T-cell (primary cell): ENCODE results near the gene PPFIA4. TPM values are rescaled to one million over a fixed set of nuclear protein-coding genes. Genes with fewer than 3 reads are reported as not detected.

Experiments
- ATAC-seq, 4 experiments: fragments of 200-7000 bp in 3 of 4; fragments of 150-1000 bp in 1 of 4; cut with Tn5 transposase; replicated peaks in 1 of 4; 1 replicate in 3 of 4; 2 replicates in 1 of 4; pipeline ENCODE4 v1.10.0; 2021; ENCODE audit warnings: moderate library complexity in 3 of 4, mild to moderate bottlenecking in 2 of 4, moderate number of reproducible peaks in 1 of 4
- CTCF ChIA-PET, 2 donors: fragments of 300-600 bp; sonication (Branson Sonifier 250); formaldehyde crosslinking; loops; one replicate each; lab custom pipeline; 2022; ENCODE audit warnings: antibody characterized with exemption in 2 of 2; lab: Charles Lee
- POLR2A ChIA-PET, 2 donors: fragments of 300-600 bp; sonication (Branson Sonifier 250); formaldehyde crosslinking; loops; one replicate each; lab custom pipeline; 2022; ENCODE audit warnings: antibody characterized with exemption in 2 of 2; lab: Charles Lee
- DNase-seq, 35 experiments: peaks; one replicate each; pipeline versions ENCODE4 v3.0.0 to v3.0.0-alpha.2; 2013 to 2023
- H3K27ac ChIP-seq: one replicate; pipeline ENCODE4 v1.5.1; 2013; ENCODE audit warnings: low read length
- H3K27me3 ChIP-seq, 2 experiments: replicated peaks in 1 of 2; 1 replicate in 1 of 2; 2 replicates in 1 of 2; pipeline versions ENCODE4 v1.6.1 to v1.7.0; 2013; ENCODE audit warnings: low read length in 1 of 2, mixed read lengths in 1 of 2; ENCODE audit not compliant: control insufficient read depth in 2 of 2, insufficient read depth in 2 of 2; ENCODE audit errors: extremely low read depth in 1 of 2
- H3K36me3 ChIP-seq, 2 donors: 1 replicate in 1 of 2; 2 replicates in 1 of 2; pipeline versions ENCODE4 v1.6.1 to v1.7.0; 2013; ENCODE audit warnings: low read length in 1 of 2; ENCODE audit not compliant: control insufficient read depth in 2 of 2, insufficient read depth in 1 of 2; ENCODE audit errors: extremely low read depth in 1 of 2
- H3K4me1 ChIP-seq, 2 experiments: 1 replicate in 1 of 2; 2 replicates in 1 of 2; pipeline versions ENCODE4 v1.6.1 to v1.7.0; 2013; ENCODE audit warnings: low read length in 2 of 2, mixed read lengths in 1 of 2; ENCODE audit not compliant: insufficient read depth in 2 of 2, control insufficient read depth in 1 of 2; ENCODE audit errors: extremely low read depth in 1 of 2
- H3K4me3 ChIP-seq, 2 donors: 1 replicate in 1 of 2; 2 replicates in 1 of 2; pipeline versions ENCODE4 v1.5.1 to v1.7.0; 2013; ENCODE audit warnings: mild to moderate bottlenecking in 2 of 2, low read length in 1 of 2, moderate library complexity in 1 of 2; ENCODE audit not compliant: control insufficient read depth in 1 of 2; ENCODE audit errors: extremely low read depth in 1 of 2
- H3K9me3 ChIP-seq: 2 replicates; pipeline ENCODE4 v1.7.0; 2013
- H3K27ac Mint-ChIP-seq, 2 donors: one replicate each; pipeline ENCODE4 v1.8.0; 2020 to 2021; ENCODE audit warnings: mild to moderate bottlenecking in 2 of 2, mixed read lengths in 2 of 2
- H3K27me3 Mint-ChIP-seq, 2 donors: one replicate each; pipeline ENCODE4 v1.8.0; 2021 to 2022; ENCODE audit warnings: mixed read lengths in 2 of 2
- H3K36me3 Mint-ChIP-seq: one replicate; pipeline ENCODE4 v1.8.0; 2021; ENCODE audit warnings: mixed read lengths
- H3K4me1 Mint-ChIP-seq, 3 donors: one replicate each; pipeline ENCODE4 v1.8.0; 2020 to 2022; ENCODE audit warnings: mixed read lengths in 3 of 3, mild to moderate bottlenecking in 1 of 3
- H3K4me3 Mint-ChIP-seq, 3 donors: one replicate each; pipeline ENCODE4 v1.8.0; 2020 to 2022; ENCODE audit warnings: mild to moderate bottlenecking in 3 of 3, mixed read lengths in 3 of 3, moderate library complexity in 3 of 3
- H3K9me3 Mint-ChIP-seq, 3 donors: one replicate each; pipeline ENCODE4 v1.8.0; 2020 to 2022; ENCODE audit warnings: mixed read lengths in 3 of 3
- WGBS: methylation state at CpG from one replicate; pipeline ENCODE4 v1.1.5; 2013; ENCODE audit warnings: missing lambda C conversion rate; ENCODE audit not compliant: insufficient coverage; 5-methylcytosine and 5-hydroxymethylcytosine counted together
- total RNA-seq, 35 experiments: library from RNA in 6 of 35; stranded (reverse) in 6 of 35; fragments of 120-200 nt in 1 of 35; gene quantifications; one replicate each; pipeline versions ENCODE4 v1.2.1 to v1.2.4 and lab custom pipeline; 2013 to 2026

The PPFIA4 gene
- total RNA-seq, 5 donors from 2014 or later (not counting 1 experiment from before 2014, with no cell fraction given), result 0.66 to 2.0 (median 1.7) TPM

- Histone ChIP-seq H3K9me3 (no peaks in the 10 kb centered on the region), H3K27ac (no peak overlapping the region), H3K4me3 (no peak overlapping the region), H3K27me3 (peaks cover 4 to 85% of the 10 kb centered on the region in 2 experiments), H3K36me3 (no peaks in the 10 kb centered on the region), H3K4me1 (peaks cover 0 to 12% of the 10 kb centered on the region in 2 experiments)
- ChIA-PET POLR2A (no interaction called here), CTCF (no interaction called here)
- H3K27ac Mint-ChIP-seq, result no peak overlapping the region
- ATAC-seq (no peak), DNase-seq (no peak)
- no peaks in the 10 kb centered on the region for H3K9me3 Mint-ChIP-seq
- peaks cover 9 to 18% (median 12%) of the 10 kb centered on the region in 3 donors for H3K4me1 Mint-ChIP-seq
- H3K27me3 Mint-ChIP-seq, result peaks cover 55 to 76% of the 10 kb centered on the region in 2 donors
- no peaks in the 10 kb centered on the region for H3K36me3 Mint-ChIP-seq
- peak overlapping the region in 1 of 3 donors; percentile 65 for H3K4me3 Mint-ChIP-seq
- 0% methylated on average over 1 of the region's 8 CpGs for WGBS
These were observed 100.0 kb downstream of the PPFIA4 start for GRCh38 chr1:203126151-203126865.

- CTCF ChIA-PET, result no interaction called here
- Histone ChIP-seq H3K4me1 (peaks cover 0 to 12% of the 10 kb centered on the region in 2 experiments), H3K9me3 (no peaks in the 10 kb centered on the region), H3K27me3 (peaks cover 4 to 87% of the 10 kb centered on the region in 2 experiments), H3K36me3 (no peaks in the 10 kb centered on the region), H3K27ac (no peak overlapping the region), H3K4me3 (peak overlapping the region in 1 of 2 donors; percentile 55)
- Mint-ChIP-seq H3K4me3 (peak overlapping the region; percentile 13 to 65 (median 13)), H3K4me1 (peaks cover 9 to 15% (median 9%) of the 10 kb centered on the region in 3 donors), H3K36me3 (no peaks in the 10 kb centered on the region), H3K9me3 (no peaks in the 10 kb centered on the region), H3K27ac (peak overlapping the region in 1 of 2 donors; percentile 37), H3K27me3 (peaks cover 51 to 75% of the 10 kb centered on the region in 2 donors)
- POLR2A ChIA-PET, result interaction anchor here in 1 of 2 donors (0.6 kb wide), 1 partner anchor 197 kb away, joined by 3 read pairs; no protein-coding TSS in a partner anchor
- no peak for DNase-seq
- WGBS, result 17% methylated on average over 5 of the region's 12 CpGs
- no peak for ATAC-seq
These were observed 100.8 kb downstream of the PPFIA4 start for GRCh38 chr1:203126866-203127665.

GRCh38 chr1:203127666-203128430 is 101.6 kb downstream of the PPFIA4 start, which contains the start of gene ADORA1:
Gene ADORA1, plus strand, starts transcription at chr1:203127726. Its CDS starts 1,116 bp downstream, at chr1:203128842.
- peak in 2 of 4 experiments; percentile 23 to 38 for ATAC-seq
- CTCF ChIA-PET, result no interaction called here
- DNase-seq, result no peak

GRCh38 chr1:203128431-203128715 is 102.1 kb downstream of the PPFIA4 start:
- peaks cover 47 to 68% of the 10 kb centered on the region in 2 donors for H3K27me3 Mint-ChIP-seq
- H3K36me3 Mint-ChIP-seq, result no peaks in the 10 kb centered on the region
- 45% methylated on average over 7 of the region's 7 CpGs for WGBS
- Histone ChIP-seq H3K27me3 (peaks cover 4 to 81% of the 10 kb centered on the region in 2 experiments), H3K36me3 (no peaks in the 10 kb centered on the region), H3K4me1 (peaks cover 0 to 12% of the 10 kb centered on the region in 2 experiments), H3K27ac (no peak overlapping the region), H3K9me3 (no peaks in the 10 kb centered on the region), H3K4me3 (peak overlapping the region in 1 of 2 donors; percentile 55)
- DNase-seq (no peak), ATAC-seq (peak in 1 of 4 experiments; percentile 16)
- ChIA-PET CTCF (no interaction called here), POLR2A (no interaction called here)
- peaks cover 9 to 15% (median 9%) of the 10 kb centered on the region in 3 donors for H3K4me1 Mint-ChIP-seq
- peak overlapping the region in 1 of 3 donors; percentile 46 for H3K4me3 Mint-ChIP-seq
- H3K27ac Mint-ChIP-seq, result no peak overlapping the region
- H3K9me3 Mint-ChIP-seq, result no peaks in the 10 kb centered on the region

More at GRCh38 chr1:203127666-203128430, 101.6 kb downstream of the PPFIA4 start, which contains the start of gene ADORA1:
- H3K4me3 Mint-ChIP-seq, result peak within 1 kb of the TSS; percentile 13 to 65 (median 13)
- H3K4me3 ChIP-seq, result peak within 1 kb of the TSS in 1 of 2 donors; percentile 55
- peaks cover 47 to 69% of the 10 kb centered on the region in 2 donors for H3K27me3 Mint-ChIP-seq
- peaks cover 0 to 12% of the 10 kb centered on the region in 2 experiments for H3K4me1 ChIP-seq
- POLR2A ChIA-PET, result interaction anchor here in 1 of 2 donors (0.6 kb wide), 1 partner anchor 196 kb away, joined by 3 read pairs; no protein-coding TSS in a partner anchor
- no peaks in the 10 kb centered on the region for H3K9me3 ChIP-seq
- H3K27me3 ChIP-seq, result peaks cover 4 to 83% of the 10 kb centered on the region in 2 experiments
- H3K9me3 Mint-ChIP-seq, result no peaks in the 10 kb centered on the region
- H3K36me3 Mint-ChIP-seq, result no peaks in the 10 kb centered on the region
- H3K36me3 ChIP-seq, result no peaks in the 10 kb centered on the region
- WGBS, result 2% methylated on average over 50 of the region's 51 CpGs
- no peak within 1 kb of the TSS for H3K27ac ChIP-seq
- H3K27ac Mint-ChIP-seq, result peak within 1 kb of the TSS in 1 of 2 donors; percentile 37
- H3K4me1 Mint-ChIP-seq, result peaks cover 9 to 15% (median 9%) of the 10 kb centered on the region in 3 donors

Other genes starting within 250 kb of the PPFIA4 start
- gene KDM5B, start 218.1 kb upstream of the PPFIA4 start, total RNA-seq, result 10 to 100 TPM; 46.3 to 71.7 (median 56.5) TPM
- gene PCAT6, start 215.5 kb upstream of the PPFIA4 start, total RNA-seq, result 1 to 10 TPM in 2 of 5 donors, under 1 TPM in 2, not detected in 1; 0.44 to 1.5 (median 0.79) TPM
- 10 to 100 TPM in 4 of 5 donors, 1 to 10 TPM in 1; 9.2 to 18.3 (median 15.6) TPM for gene RABIF, start 137.3 kb upstream of the PPFIA4 start, total RNA-seq
- gene KLHL12, start 99.3 kb upstream of the PPFIA4 start, total RNA-seq, result 10 to 100 TPM; 18.8 to 22.7 (median 22.0) TPM
- 10 to 100 TPM; 50.3 to 70.1 (median 53.7) TPM for gene ADIPOR1, start 68.2 kb upstream of the PPFIA4 start, total RNA-seq
- gene CYB5R1, start 59.2 kb upstream of the PPFIA4 start, total RNA-seq, result 10 to 100 TPM; 37.5 to 44.0 (median 40.0) TPM
- gene TMEM183A, start 19.1 kb upstream of the PPFIA4 start, total RNA-seq, result 100 to 1,000 TPM in 2 of 5 donors, 10 to 100 TPM in 3; 67.5 to 124 (median 68.4) TPM
- not detected for gene MYOG, start 59.5 kb downstream of the PPFIA4 start, total RNA-seq
- not detected for gene ADORA1, start 101.2 kb downstream of the PPFIA4 start, total RNA-seq
- not detected for gene MYBPH, start 149.3 kb downstream of the PPFIA4 start, total RNA-seq
- gene CHI3L1, start 160.2 kb downstream of the PPFIA4 start, total RNA-seq, result under 1 TPM in 2 of 5 donors, not detected in 3; 0.20 to 0.30 TPM
- 1 to 10 TPM in 2 of 5 donors, under 1 TPM in 2, not detected in 1; 0.12 to 2.3 (median 0.92) TPM for gene CHIT1, start 203.2 kb downstream of the PPFIA4 start, total RNA-seq